Fibroblast of the aortic adventitia (primary cell): ENCODE results near the gene TMEM151A. TPM values are rescaled to one million over a fixed set of nuclear protein-coding genes. Genes with fewer than 3 reads are reported as not detected.
A peak's percentile ranks its signal among the peaks of the same experiment; 100 is the strongest.
"Not testable (repeated sequence)": the region's sequence is repeated elsewhere in the genome, so short reads cannot be mapped to it uniquely, and the experiment has no call there.

Experiments used
- DNase-seq: peaks from one replicate; pipeline ENCODE4 v3.0.0-alpha.2; 2010; ENCODE audit warnings: low read depth
- H3K4me3 ChIP-seq: 2 replicates; pipeline ENCODE4 v1.5.1; 2011; ENCODE audit warnings: low read depth, mild to moderate bottlenecking, control low read depth, low read length, moderate library complexity
- CTCF ChIP-seq: IDR thresholded peaks from 2 replicates; pipeline ENCODE4 v1.5.1; 2011; ENCODE audit warnings: mild to moderate bottlenecking, low read length, control low read depth, inconsistent platforms; ENCODE audit not compliant: insufficient read depth
- total RNA-seq: library from RNA; depleted of rRNA; stranded (reverse); fragments of >200 nt; gene quantifications from 2 replicates; pipeline ENCODE4 v1.2.3, GENCODE V29; 2012; ENCODE audit warnings: low replicate concordance

TMEM151A gene
- total RNA-seq, 1 donor: 0.27 TPM

DNA sequence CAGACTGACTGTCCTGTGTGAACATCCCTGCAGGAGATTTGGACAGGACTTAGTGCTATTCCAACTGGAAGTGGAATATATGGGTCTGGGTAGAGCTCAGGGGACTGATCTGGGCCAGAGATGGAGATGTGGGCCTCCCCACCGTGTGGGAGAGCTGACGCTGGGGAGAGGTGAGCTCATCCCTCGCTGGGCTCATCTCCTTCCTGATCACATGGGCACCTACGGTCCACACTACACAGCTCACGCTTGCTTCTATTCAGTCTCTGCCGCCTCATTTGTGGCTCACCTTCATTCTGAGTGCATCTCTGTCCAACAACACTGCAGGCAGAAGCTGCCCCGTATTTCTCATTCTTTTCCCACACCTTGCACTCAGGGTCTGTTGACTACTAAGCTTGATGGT, 39.9 kb upstream of the TMEM151A start:
- no peak for TF ChIP-seq CTCF
- DNase-seq: no peak

DNA sequence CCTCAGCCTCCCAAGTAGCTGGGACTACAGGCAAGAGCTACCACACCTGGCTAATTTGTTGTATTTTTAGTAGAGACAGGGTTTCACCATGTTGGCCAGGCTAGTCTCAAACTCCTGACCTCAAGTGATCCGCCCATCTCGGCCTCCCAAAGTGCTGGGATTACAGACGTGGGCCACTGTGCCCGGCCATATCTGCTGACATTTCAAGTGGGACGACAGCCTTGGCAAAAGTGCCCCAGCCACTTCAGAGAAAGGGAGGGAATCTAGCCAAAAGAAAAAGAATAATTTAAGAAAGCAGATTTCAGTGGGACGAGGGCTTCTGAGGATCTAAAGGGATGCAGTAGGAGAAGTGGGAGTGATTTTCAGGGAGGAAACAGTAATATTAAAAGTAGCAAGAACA, 38.6 kb upstream of the TMEM151A start:
- H3K4me3 ChIP-seq, DNase-seq: not testable (repeated sequence)

More for the DNA sequence above, 39.9 kb upstream of the TMEM151A start:
- no peak overlapping the region for H3K4me3 ChIP-seq

GRCh38 chr11:66258473-66258893, 33.2 kb upstream of the TMEM151A start:
- no peak for DNase-seq
- TF ChIP-seq CTCF: no peak
- H3K4me3 ChIP-seq: peak overlapping the region; percentile 89

DNA sequence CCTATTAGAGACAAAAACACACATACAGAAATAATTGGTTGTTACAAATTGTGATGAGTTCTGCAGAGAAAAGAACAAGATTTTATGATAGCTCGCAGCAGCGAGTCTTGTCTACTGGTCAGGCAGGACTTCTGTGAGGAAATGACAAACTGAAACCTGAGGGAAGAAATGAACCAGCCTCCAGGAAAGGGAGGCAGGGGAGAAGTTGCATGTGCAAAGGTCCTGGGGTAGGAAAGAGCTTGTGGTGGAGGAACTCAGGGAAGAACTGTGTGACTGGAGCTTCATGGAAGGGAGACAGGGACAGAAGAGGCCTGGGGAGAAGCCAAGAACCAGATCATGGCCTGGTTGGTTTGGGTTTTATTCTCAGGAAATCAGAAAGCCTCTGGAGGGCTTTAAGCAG, 32.5 kb upstream of the TMEM151A start:
- no peak for TF ChIP-seq CTCF
- H3K4me3 ChIP-seq: no peak overlapping the region
- DNase-seq: no peak

- no peak for TF ChIP-seq CTCF
- H3K4me3 ChIP-seq: no peak overlapping the region
- no peak for DNase-seq
Observed at GRCh38 chr11:66259956-66260355, 31.7 kb upstream of the TMEM151A start.

- no peak for TF ChIP-seq CTCF
- DNase-seq: no peak
Observed at GRCh38 chr11:66261578-66261977, 30.1 kb upstream of the TMEM151A start.

GRCh38 chr11:66262191-66262590, 29.5 kb upstream of the TMEM151A start:
- no peak for TF ChIP-seq CTCF
- DNase-seq: no peak
- no peak overlapping the region for H3K4me3 ChIP-seq

More at GRCh38 chr11:66261578-66261977, 30.1 kb upstream of the TMEM151A start:
- no peak overlapping the region for H3K4me3 ChIP-seq
